ENCODE data around the gene CD151. TPM values are rescaled to one million over a fixed set of nuclear protein-coding genes. Genes with fewer than 3 reads are reported as not detected.
A peak's percentile ranks its signal among the peaks of the same experiment; 100 is the strongest.

Gene CD151
- total RNA-seq, 1 donor from 2014 or later: 154 TPM

GRCh38 chr11:860234-861104, 27.7 kb downstream of the CD151 start:
- no peak for DNase-seq (ENCODE audit: low spot score, unreplicated experiment)
- Mint-ChIP-seq H3K27ac (peak overlapping the region; percentile 84), H3K4me3 (ENCODE audit: low read depth) (no peak overlapping the region), H3K9me3 (ENCODE audit: low read depth) (no peaks in the 10 kb centered on the region), H3K36me3 (ENCODE audit: insufficient read depth) (no peaks in the 10 kb centered on the region), H3K27me3 (no peaks in the 10 kb centered on the region), H3K4me1 (ENCODE audit: low read depth) (peaks cover 2% of the 10 kb centered on the region)
- no peak for TF ChIP-seq CTCF (IDR thresholded peaks at IDR 0.05; ENCODE audit: unreplicated experiment)

- no peak for DNase-seq (ENCODE audit: low spot score, unreplicated experiment)
- TF ChIP-seq CTCF (IDR thresholded peaks at IDR 0.05; ENCODE audit: unreplicated experiment): no peak
- Mint-ChIP-seq H3K27ac (peak overlapping the region; percentile 84), H3K4me1 (ENCODE audit: low read depth) (peaks cover 2% of the 10 kb centered on the region), H3K36me3 (ENCODE audit: insufficient read depth) (no peaks in the 10 kb centered on the region), H3K27me3 (no peaks in the 10 kb centered on the region), H3K9me3 (ENCODE audit: low read depth) (no peaks in the 10 kb centered on the region), H3K4me3 (ENCODE audit: low read depth) (no peak overlapping the region)
Observed at GRCh38 chr11:861105-861479, 28.3 kb downstream of the CD151 start.

- Mint-ChIP-seq H3K9me3 (ENCODE audit: low read depth) (no peaks in the 10 kb centered on the region), H3K4me3 (ENCODE audit: low read depth) (no peak overlapping the region), H3K36me3 (ENCODE audit: insufficient read depth) (no peaks in the 10 kb centered on the region), H3K27ac (peak overlapping the region; percentile 33), H3K27me3 (no peaks in the 10 kb centered on the region), H3K4me1 (ENCODE audit: low read depth) (peaks cover 2% of the 10 kb centered on the region)
- TF ChIP-seq CTCF (IDR thresholded peaks at IDR 0.05; ENCODE audit: unreplicated experiment): no peak
- no peak for DNase-seq (ENCODE audit: low spot score, unreplicated experiment)
Observed at GRCh38 chr11:862081-862661, 29.4 kb downstream of the CD151 start.

- Mint-ChIP-seq H3K27me3 (no peaks in the 10 kb centered on the region), H3K4me3 (ENCODE audit: low read depth) (no peak overlapping the region), H3K9me3 (ENCODE audit: low read depth) (no peaks in the 10 kb centered on the region), H3K36me3 (ENCODE audit: insufficient read depth) (no peaks in the 10 kb centered on the region), H3K27ac (no peak overlapping the region), H3K4me1 (ENCODE audit: low read depth) (peaks cover 2% of the 10 kb centered on the region)
- DNase-seq (ENCODE audit: low spot score, unreplicated experiment): no peak
- no peak for TF ChIP-seq CTCF (IDR thresholded peaks at IDR 0.05; ENCODE audit: unreplicated experiment)
Observed at GRCh38 chr11:862696-863022, 29.9 kb downstream of the CD151 start.

- TF ChIP-seq CTCF (IDR thresholded peaks at IDR 0.05; ENCODE audit: unreplicated experiment): no peak
- H3K27ac Mint-ChIP-seq: no peak overlapping the region
- H3K9me3 Mint-ChIP-seq (ENCODE audit: low read depth): no peaks in the 10 kb centered on the region
- no peak for DNase-seq (ENCODE audit: low spot score, unreplicated experiment)
- no peaks in the 10 kb centered on the region for H3K36me3 Mint-ChIP-seq (ENCODE audit: insufficient read depth)
- no peaks in the 10 kb centered on the region for H3K27me3 Mint-ChIP-seq
- H3K4me3 Mint-ChIP-seq (ENCODE audit: low read depth): no peak overlapping the region
- H3K4me1 Mint-ChIP-seq (ENCODE audit: low read depth): peaks cover 2% of the 10 kb centered on the region
Observed at GRCh38 chr11:863023-863909, 30.5 kb downstream of the CD151 start.

Measured in progenitor cell of endocrine pancreas (in vitro differentiated cells).